MM.1S (cell line): ENCODE measurements around the gene DDX23.

Source experiments
- EZH2 ChIP-seq: fragments of 300-600 bp; sonication (generic); optimal IDR thresholded peaks from 2 replicates; pipeline ENCODE3; 2017; ENCODE audit warnings: low read depth, mild to moderate bottlenecking, antibody characterized with exemption, low read length, mixed read lengths
- EZH2phosphoT487 ChIP-seq: fragments of 300-600 bp; sonication (generic); IDR thresholded peaks from 2 replicates; pipeline ENCODE4 v1.6.1; 2018; ENCODE audit warnings: antibody characterized with exemption, low read length
- TF ChIP-seq, protein P1 (sequence below): fragments of 300-600 bp; sonication (generic); IDR thresholded peaks from 2 replicates; pipeline ENCODE4 v1.5.1; 2016; ENCODE audit warnings: antibody characterized with exemption, low read length, mixed read lengths

- TF ChIP-seq, protein P1, sequence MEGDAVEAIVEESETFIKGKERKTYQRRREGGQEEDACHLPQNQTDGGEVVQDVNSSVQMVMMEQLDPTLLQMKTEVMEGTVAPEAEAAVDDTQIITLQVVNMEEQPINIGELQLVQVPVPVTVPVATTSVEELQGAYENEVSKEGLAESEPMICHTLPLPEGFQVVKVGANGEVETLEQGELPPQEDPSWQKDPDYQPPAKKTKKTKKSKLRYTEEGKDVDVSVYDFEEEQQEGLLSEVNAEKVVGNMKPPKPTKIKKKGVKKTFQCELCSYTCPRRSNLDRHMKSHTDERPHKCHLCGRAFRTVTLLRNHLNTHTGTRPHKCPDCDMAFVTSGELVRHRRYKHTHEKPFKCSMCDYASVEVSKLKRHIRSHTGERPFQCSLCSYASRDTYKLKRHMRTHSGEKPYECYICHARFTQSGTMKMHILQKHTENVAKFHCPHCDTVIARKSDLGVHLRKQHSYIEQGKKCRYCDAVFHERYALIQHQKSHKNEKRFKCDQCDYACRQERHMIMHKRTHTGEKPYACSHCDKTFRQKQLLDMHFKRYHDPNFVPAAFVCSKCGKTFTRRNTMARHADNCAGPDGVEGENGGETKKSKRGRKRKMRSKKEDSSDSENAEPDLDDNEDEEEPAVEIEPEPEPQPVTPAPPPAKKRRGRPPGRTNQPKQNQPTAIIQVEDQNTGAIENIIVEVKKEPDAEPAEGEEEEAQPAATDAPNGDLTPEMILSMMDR = no peak
- TF ChIP-seq EZH2phosphoT487 (no peak), EZH2 (no peak)
These were observed 68.5 kb downstream of the DDX23 start for GRCh38 chr12:48783432-48783831.
